HG03354 (cell line): Measurements from ENCODE around the gene GCK.

Experiments used
- ATAC-seq: cut with Tn5 transposase; IDR thresholded peaks from one replicate; pipeline ENCODE4 v1.9.1; 2021; ENCODE audit warnings: mild to moderate bottlenecking; ENCODE audit not compliant: unreplicated experiment, poor library complexity, severe bottlenecking

Gene GCK

DNA sequence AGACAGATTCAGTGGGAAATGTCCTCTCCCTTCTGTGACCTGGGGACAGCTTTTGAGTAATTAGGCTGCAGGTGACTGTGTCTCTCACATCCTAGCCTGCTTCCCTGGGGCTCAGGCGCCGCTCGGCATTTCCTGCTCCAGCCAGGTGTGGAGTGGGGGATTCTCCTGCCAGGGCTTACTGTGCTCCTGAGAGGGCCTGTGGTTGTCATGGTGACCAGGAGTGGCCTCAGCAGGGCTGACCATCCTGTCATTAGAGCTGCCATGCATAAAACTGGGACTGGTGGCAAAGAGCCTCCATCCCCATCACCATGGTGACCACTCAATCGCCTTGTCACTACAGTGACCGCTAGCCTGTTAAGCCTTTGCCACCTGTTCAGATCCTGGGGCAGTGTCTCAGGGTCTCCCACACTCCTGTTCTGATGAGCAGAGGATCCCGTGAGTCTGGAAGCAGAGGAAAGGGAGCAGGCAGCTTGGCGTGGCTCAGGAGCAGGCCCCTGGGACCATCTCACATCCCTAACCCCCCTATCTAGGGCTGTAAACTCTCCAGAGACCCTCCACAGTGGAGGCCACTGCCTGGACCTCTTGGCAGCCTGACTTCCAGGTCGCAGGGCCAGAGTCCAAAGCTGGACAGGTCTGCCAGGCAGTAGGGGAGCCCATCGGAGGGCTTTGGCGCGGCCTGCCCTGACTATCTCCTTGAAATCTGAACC is at the start of gene GCK:
GCK (minus strand) TSS at position 154 of the 707 bp plus-strand sequence. CDS start 486 bp downstream, outside the sequence.
- no peak for ATAC-seq

DNA sequence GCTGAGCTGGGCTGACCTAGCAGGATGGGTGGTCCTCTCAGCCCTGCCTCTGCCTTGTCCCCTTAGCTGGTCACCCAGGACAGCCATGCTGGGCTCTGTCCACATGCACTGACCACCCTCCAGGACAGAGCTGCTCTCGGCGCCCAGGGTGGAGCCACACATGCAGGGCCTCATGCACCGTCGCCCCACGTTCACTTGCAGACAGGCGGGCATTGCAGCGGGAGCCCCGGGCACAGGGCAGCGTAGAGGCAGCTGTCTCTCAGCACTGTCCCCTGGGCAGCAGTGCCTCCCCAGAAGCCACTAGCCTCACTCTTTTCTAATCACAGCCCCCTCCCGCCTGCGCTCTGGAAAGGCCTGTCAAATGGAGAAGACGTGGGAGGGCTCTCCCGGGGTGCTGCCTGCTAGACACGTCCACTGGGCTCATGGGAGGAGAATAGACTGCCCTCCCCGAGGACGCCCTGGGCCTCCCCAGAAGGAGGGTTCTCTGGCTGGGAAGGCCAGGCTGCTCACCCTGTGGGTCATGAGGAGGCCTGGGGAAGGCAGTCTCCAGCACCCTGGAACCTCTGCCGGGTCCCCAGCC is 49.0 kb upstream of the GCK start:
- ATAC-seq, result no peak

DNA sequence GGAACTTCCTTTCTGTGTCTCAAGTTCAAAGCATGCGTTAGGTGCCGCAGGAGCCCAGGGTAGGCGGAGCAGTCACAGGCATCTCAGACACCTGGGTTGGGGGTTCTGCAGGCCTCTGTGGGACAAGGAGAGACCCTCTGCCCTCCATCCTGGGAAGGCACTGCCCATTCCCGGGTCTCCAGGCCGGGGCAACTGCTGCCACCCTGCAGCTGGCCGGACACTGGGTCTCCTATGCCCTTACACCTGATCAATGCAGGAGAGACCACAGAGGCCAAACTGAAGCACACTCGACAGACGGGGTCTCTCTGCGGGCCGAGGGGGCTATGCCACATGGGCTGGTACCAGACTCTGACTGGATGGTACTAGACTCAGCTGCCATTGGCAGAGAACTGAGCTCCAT is 48.5 kb upstream of the GCK start:
- no peak for ATAC-seq

DNA sequence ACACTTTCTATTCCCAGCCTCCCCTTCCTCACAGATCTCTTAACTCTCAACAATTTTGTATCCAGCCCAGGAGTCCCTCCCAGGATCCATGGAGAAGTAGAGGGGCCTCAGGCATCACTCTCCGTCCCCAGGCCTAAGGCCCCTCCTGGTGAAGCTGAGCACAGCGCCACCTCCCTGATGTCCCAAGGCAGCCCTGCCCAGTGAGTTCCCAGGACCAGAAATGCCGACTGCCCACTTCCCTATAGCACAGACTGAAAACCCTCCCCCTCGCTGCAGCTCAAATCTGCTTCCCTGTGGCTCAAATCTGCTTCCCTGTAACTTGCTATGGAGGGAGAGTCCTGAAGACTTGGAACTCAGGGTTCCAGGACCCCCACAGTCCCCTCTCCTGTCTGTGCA is 47.1 kb upstream of the GCK start:
- no peak for ATAC-seq

DNA sequence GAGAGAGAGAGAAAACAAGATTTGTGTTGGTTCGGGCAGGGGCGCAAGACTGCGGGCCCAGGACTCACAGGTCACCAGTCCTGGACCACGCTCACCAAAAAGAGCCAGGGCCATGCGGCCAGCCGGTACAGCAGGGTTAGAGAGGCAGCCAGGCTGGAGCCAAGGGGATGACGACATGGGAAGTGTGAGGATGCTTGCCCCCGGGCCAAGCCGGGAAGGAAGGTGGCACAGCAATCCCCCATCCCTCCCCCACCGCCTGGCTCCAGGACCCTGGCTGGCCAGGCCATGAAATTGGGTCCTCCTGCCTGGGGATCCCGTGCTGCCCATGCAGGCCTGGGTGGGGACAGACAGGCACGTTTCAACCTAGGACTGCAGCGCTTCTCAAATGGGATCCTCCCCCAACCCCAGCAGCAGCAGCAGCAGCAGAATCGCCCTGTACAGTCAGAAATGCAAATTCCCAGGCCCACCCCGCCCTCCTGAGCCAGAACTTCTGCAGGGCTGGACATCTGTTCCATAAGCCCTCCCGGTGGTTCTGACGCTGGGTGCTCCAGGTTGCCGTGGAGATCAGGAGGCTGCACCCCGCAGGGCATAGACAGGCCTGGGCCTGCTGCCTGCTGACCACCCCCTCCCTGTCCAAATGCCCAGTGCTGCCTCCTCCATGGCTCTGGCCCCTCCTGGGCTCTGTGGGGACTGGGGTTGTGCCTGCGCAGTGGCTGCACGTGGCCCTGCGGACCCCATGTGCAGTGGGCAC is 46.5 kb upstream of the GCK start:
- ATAC-seq, result no peak

DNA sequence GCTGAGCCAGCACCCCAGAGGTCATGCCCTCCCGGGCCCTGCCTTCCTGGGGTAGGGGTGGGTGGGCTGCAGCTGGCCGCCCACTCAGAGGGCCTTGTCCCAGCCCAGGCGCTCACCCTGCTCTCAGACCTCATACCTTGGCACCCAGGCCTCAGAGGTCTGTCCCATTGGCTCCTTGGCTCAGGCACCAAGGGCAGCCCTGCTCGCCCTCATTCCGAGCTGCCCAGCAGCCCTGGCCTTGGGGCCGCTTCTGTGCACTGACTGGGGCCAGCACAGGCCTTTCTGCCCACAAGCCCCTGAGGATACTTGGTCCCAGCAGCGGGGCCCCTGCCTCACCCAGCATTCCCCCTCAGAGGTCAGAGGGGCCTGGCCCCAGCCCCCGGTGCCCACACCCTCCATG is 45.8 kb upstream of the GCK start:
- ATAC-seq, result no peak

DNA sequence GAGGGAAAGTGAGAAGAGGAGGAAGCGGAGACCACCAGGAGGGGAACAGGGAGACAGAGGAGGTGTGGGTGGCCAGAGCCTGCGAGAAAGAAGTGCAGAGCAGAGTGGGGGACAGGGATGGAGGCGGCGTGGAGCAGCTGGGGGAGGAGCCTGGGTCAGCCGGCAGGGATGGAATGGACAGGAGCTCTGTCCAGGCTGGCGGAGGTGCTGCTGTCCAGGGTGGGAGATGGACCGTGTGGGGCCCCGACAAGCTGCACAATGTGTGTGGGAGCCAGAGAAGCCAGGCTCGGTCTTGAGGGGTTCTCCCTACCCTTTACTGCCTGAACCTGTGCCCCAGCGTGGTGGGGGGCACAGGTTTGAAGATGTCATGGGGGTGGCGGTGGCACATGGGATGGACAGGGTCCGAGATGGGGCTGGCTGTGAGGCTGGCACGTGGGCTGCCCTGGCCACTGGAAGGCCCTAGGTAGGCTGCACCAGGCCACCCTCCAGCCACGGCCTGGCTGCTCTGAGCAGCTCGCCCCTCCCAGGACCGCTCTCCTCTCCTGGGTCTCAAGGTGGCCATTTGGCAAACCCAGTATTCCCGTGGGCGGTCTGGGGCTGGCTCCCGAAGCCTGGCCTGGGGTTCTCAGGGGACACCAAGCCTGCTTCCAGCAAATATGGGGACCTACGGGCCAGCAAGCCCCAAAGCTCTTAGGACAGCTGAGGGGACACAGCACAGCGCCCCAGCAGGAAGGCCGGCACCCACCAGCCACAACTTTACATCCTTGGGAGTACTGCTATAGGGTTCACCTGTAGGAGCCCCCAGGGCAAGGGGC is 43.9 kb upstream of the GCK start:
- no peak for ATAC-seq

DNA sequence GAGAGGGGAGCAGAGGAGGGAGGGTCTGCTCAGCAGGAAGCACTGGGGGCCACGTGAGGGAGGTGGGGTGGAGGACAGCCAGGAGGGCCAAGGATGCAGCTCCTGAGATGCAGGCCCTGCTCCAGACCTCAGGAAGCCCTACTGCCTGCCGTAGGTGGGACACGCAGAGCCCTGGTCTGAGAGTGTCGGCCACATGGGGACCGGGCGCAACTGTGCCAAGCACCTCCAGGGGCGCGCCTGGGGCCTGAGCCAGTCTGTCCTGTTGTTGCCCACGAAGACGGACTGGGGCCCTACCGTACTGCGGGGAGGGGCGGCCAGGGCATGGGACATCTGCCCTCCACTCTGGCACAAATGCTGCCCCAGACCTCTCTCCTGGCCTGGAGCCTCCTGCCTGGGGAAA is 43.2 kb upstream of the GCK start:
- ATAC-seq, result no peak

DNA sequence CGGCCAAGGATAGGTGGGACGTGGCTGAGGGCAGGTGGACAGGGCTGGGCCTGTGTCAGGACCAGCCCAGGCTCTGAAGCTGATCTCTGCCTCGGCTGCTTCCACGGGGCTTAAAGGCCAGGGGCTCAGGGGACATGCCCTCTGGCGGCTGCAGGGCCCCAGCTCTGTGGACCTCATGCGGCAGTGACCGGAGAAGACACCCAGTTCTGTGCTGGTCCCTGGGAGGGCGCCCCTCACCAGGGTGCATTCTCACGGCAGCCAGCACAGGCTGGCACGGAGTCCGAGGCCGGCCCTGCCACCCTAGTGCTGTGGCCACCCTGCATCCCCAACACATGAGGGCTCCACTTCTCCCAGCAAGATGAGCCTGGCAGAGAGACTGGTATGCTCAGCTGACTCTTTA is 41.8 kb upstream of the GCK start:
- no peak for ATAC-seq

DNA sequence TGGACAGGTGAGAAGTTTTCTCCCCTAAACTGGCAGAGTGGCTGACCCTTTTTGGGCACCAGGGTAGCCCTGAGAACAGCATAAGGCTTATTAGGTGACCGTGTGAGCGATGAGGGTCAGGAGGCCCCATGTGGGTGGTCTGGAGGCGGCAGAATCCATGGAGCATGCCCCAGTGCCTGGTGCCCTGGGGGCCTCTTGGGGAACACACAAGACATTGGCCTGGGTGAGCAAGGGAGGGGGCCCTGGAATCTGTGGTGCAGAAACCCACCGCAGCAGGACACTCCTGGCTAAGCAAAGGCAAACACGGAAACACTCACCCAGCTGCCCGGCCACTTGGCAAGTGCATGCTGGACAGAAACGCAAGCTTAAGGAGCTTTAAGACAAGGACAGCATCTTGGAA is 41.0 kb upstream of the GCK start:
- no peak for ATAC-seq

DNA sequence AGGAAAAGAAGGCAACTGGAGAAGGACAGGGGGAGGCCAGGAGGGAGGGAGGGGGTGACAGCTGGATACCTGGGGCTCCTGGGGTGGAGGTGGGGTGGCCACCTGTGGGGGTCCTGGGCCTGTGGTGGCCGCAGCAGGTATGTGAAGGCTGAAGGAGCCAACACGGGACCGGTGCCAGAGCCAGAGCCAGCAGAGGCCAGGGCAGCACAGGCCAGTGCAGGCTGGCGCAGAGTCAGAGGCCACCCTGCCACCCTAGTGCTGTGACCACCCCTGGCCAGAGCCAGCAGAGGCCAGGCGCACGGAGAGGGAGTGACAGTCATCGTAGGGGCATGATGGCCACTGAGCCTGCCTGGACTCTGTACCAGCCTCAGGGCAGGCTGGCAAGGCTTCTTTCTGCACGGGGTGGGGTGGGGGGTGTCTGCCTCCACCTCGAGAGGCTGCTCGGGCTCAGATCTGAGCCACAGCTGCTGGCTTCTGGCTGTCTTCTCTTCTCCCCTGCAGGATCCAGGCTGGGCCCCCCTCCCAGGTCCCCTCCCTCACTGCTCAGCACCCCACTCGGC is 40.4 kb upstream of the GCK start:
- no peak for ATAC-seq

DNA sequence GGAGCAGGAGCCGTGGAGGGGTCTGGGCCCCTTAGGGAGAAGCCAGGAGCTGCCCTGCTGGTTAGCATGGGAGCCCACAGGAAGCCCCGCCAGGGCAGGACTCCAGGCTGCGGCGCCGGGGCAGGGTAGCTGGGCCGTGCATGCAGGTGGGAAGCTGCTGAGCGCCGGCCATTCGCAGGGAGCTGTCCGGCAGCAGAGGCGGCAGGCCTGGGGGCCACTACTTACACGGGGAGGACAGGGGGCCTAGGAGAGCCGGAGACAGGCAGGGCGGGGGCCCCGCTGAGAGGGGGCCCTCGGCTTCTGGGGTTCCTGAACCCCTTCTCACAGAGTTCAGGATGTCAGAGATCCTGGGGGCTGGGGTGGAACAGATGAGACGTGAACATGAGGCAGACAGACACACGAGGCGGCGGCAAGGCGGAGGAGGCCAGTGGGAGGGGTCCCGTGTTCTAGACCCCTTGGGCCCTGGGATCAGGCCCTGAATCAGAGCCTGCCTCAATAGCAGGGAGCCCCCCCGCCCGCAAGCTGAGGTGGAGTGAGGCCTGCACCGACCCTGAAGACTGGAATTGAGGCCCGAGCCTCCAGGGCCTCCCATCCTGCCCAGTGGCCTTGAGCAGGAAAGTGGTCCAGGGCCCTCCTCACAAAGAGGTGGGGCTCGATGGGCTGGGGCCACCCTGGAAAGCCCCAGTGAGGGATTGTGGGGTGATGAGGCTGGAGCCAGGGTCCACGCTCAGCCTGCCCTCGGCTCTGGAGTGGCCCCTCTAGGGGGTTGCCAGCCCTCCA is 39.5 kb upstream of the GCK start:
- no peak for ATAC-seq

DNA sequence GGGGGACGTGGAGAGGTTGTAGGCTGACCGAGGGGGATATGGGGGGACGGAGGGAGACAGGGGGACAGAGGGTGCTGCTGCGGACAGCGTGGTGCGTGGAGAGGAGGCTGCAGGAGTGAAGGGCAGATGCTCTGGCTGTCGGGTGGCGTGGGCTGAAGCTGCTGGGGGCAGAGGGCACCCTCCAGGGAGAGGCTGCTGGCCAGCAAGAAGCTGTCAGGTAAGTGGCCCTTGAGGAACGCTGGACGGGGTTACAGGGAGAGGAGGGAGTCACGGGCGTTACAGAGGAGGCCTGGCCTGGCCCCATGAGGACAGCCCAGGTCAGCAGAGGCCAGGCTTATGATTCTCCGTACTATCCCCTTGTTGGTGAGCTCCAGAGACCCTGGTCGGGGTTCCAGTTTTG is 38.7 kb upstream of the GCK start:
- ATAC-seq, result no peak

DNA sequence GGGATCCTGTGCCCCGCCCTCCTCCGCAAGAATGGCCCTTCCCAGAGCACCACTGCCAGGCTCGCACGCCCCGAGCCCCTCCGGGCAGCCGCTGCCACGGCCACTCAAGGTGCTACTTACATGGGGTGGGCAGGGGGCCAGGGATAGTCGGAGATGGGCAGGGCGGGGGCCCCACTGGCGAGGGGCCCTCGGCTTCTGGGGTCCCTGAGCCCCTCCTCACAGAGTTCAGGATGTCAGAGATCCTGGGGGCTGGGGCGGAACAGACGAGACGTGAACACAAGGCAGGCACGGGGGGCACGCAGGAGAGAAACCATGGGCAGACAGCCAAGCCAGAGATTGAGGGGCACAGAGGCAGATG is 37.1 kb upstream of the GCK start:
- ATAC-seq, result no peak

DNA sequence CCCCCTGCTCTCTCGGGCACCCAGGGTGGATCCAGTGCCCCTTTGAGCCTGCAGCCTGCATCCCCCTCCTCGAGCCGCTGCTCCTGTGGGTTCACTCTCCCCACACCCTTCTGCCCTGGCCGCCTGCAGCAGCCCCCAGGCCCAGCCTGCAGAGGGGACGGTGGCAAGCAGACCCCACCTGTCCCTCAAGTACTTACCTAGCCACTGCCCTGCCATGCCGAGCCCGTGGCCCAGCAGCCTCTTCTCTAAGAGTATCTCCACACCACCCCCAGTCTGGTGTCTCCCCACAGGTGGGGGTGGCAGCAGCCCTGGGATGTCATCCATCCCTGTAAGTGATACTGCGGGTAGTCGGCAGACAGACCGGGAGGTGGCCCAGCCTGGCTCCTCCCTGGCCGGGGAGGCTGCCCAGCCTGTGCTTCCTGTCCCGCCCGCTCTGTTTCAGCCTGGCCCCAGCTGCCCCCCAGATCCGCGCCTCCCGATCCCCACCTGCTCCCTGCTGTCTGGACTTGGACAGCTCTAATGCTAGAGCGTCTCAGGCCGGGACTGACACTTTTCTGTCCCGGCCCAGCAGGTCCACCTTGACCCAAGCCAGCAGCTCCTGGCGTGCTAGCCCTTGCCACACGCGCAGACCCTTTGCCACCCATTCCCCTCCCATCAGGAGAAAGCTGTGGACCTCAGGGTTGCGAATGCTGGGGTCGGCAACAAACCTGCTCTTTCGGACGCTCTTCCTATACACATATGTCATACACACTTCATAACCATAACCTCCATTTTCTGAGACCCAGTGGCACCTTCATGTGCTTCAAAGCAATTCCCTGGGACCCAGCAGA is 36.5 kb upstream of the GCK start:
- no peak for ATAC-seq

DNA sequence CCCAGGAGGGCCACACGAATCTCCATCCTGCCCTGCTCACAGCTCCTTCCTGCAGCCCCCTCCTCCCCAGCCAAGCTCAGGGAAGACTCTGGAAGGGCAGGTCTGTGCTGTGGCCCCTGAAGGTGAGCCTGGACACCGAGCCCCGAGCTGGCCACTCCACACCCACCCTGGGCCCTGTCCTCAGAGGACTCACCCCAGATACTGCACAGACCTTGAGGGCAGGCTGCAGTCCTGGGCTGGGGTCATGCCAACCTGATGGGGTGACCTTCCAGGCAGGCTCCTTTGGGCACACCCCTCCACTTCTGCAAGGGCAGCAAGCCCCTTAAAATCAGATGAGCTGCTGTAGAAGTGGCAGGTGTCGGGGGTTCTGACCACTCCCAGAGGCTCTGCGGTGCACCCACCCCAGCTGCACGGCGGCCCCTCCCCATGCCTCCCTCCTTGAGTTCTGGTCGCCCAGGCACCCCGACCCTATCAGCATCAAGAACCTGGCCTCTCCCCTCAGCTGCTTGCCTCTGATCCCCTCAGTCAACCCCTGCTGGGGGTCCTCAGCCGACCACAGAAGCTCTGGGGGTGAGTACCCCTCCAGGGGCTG is 35.8 kb upstream of the GCK start:
- ATAC-seq, result no peak

DNA sequence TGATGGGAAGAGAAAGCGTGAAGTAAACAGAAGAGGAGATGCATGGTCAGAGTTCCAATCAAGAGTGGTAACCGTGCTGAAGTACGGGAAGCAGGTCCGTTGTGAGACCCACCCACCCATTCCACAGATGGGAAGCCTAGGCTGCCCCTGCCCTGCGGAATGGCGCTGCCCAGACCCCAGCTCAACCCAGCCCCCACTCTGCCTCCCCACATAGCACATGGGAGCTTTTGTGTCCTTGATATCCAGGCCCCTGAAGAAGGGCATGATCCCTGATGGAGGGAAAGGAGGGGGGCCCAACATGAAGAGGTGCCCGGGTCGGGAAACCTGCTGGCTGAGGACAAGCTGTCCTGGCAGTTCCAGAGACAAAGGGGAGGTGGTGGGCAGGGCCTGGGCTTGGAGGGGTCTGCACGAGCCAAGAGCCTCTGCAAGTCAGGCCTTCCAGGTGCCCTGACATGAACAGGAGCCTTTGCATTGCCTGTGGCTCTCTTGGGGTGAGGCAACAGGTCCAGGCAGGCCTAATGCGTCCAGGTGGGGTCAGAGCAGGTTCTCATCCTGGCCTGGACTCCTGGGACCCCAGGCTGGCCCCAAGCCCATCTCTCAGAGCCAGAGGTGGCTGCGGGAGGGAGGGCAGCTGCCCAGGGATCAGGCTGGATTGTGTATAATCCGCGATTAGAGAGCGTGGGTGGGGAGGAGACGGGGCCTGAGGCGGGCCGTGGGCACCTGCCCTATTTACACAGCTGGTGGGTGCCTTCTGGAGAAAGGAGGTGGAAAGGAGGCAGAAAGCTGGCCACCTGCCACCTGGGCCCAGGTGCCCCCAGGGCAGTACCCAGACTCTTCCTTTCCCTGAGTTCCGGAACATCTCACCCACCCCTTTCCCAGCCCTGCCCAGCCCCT is 35.1 kb upstream of the GCK start:
- ATAC-seq, result no peak
